DND-41 (cell line): ENCODE results near the gene DENND1A.
A peak's percentile ranks its signal among the peaks of the same experiment; 100 is the strongest.

Source experiments
- ATAC-seq: fragments of 200-7000 bp; cut with Tn5 transposase; 3 replicates; pipeline ENCODE4 v1.9.1; 2021; ENCODE audit warnings: low read depth; ENCODE audit not compliant: insufficient read depth
- DNase-seq: peaks from one replicate; pipeline ENCODE4 v3.0.0-alpha.2; 2020
- H2AFZ ChIP-seq: 2 replicates; pipeline ENCODE4 v1.6.0; 2012; ENCODE audit warnings: low read depth, low read length
- H3K27ac ChIP-seq: 2 replicates; pipeline ENCODE4 v1.5.1; 2012; ENCODE audit warnings: low read length, inconsistent platforms
- H3K27me3 ChIP-seq: fragments of 200-600 bp; sonication (generic); 2 replicates; pipeline ENCODE4 v1.6.0; 2012; ENCODE audit warnings: low read length, mild to moderate bottlenecking, inconsistent platforms; ENCODE audit not compliant: insufficient read depth, poor library complexity
- H3K36me3 ChIP-seq: 2 replicates; pipeline ENCODE4 v1.5.1; 2012; ENCODE audit warnings: low read length, inconsistent platforms; ENCODE audit not compliant: insufficient read depth
- H3K4me1 ChIP-seq: 2 replicates; pipeline ENCODE4 v1.5.1; 2012; ENCODE audit warnings: mild to moderate bottlenecking, low read length; ENCODE audit not compliant: insufficient read depth
- H3K4me2 ChIP-seq: 2 replicates; pipeline ENCODE4 v1.6.0; 2012; ENCODE audit warnings: mild to moderate bottlenecking, moderate library complexity, low read length, inconsistent platforms; ENCODE audit not compliant: insufficient read depth
- H3K4me3 ChIP-seq, 2 experiments: fragments of 200-600 bp in 1 of 2; shearing (Covaris generic) in 1 of 2; 2 replicates each; pipeline ENCODE4 v1.5.1; 2012 to 2016; ENCODE audit warnings: inconsistent platforms in 2 of 2, low read length in 2 of 2, mild to moderate bottlenecking in 2 of 2, low read depth in 1 of 2, moderate library complexity in 1 of 2
- H3K79me2 ChIP-seq: 2 replicates; pipeline ENCODE4 v1.6.0; 2012; ENCODE audit warnings: low read length, inconsistent platforms; ENCODE audit not compliant: insufficient read depth
- H3K9ac ChIP-seq: 2 replicates; pipeline ENCODE4 v1.6.0; 2012; ENCODE audit warnings: low read depth, mild to moderate bottlenecking, inconsistent platforms, low read length, moderate library complexity
- H3K9me3 ChIP-seq: 2 replicates; pipeline ENCODE4 v1.5.1; 2012; ENCODE audit warnings: low read length, moderate library complexity, mild to moderate bottlenecking, inconsistent platforms; ENCODE audit not compliant: insufficient read depth, severe bottlenecking
- H4K20me1 ChIP-seq: 2 replicates; pipeline ENCODE4 v1.6.0; 2012; ENCODE audit warnings: low read length; ENCODE audit not compliant: insufficient read depth
- EZH2 ChIP-seq: IDR thresholded peaks from 3 replicates; pipeline ENCODE4 v1.6.1; 2012; ENCODE audit warnings: borderline replicate concordance, low read depth, mild to moderate bottlenecking, moderate library complexity, low read length, inconsistent platforms; ENCODE audit not compliant: severe bottlenecking
- TF ChIP-seq, protein P1 (sequence below): IDR thresholded peaks from 2 replicates; pipeline ENCODE4 v1.5.1; 2012; ENCODE audit warnings: borderline replicate concordance, low read length, moderate library complexity, mild to moderate bottlenecking; ENCODE audit not compliant: poor library complexity, severe bottlenecking; ENCODE audit errors: extremely low read depth

The DENND1A gene

DNA sequence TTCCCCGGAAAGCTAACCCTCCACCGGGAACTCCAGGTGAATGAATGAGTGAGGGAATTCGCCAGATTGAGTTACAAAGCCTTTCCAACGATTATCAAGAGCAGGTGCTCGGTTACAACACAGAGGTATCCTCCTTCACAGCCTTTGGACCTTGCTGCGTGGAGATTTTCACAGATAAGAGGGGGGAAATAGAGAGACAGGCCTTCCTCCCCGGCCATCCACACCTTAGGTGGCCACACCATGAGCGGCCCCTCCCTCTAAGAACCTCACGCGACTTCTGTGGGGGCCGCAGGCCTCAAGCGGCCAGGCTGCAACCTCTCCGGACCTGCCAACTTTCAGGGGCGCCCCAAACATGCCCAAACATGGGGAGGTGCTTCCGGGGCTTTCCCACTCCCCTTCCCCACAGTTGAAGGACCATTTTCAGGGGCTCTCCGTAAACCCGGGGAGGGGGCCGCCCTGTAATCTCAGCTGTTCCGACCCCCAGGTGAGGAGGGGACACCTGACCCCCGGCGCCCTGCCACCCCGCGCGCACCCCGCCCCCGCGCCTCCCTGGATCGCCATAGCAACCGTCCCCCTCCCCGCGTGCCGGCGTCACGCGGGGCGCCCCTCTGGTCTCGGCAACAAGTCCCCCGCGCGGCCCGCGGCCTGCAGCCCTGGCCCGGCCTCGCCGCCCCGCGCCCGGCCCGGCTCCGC lies 603 bp downstream of the DENND1A start:
- TF ChIP-seq, protein P1, sequence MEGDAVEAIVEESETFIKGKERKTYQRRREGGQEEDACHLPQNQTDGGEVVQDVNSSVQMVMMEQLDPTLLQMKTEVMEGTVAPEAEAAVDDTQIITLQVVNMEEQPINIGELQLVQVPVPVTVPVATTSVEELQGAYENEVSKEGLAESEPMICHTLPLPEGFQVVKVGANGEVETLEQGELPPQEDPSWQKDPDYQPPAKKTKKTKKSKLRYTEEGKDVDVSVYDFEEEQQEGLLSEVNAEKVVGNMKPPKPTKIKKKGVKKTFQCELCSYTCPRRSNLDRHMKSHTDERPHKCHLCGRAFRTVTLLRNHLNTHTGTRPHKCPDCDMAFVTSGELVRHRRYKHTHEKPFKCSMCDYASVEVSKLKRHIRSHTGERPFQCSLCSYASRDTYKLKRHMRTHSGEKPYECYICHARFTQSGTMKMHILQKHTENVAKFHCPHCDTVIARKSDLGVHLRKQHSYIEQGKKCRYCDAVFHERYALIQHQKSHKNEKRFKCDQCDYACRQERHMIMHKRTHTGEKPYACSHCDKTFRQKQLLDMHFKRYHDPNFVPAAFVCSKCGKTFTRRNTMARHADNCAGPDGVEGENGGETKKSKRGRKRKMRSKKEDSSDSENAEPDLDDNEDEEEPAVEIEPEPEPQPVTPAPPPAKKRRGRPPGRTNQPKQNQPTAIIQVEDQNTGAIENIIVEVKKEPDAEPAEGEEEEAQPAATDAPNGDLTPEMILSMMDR = no peak
- no peak for TF ChIP-seq EZH2
- Histone ChIP-seq H3K27ac (peak overlapping the region; percentile 13; the same call in 1 of the 2 replicates), H3K36me3 (no peaks in the 10 kb centered on the region), H3K4me2 (peak overlapping the region; percentile 85), H2AFZ (peak overlapping the region; percentile 64), H3K4me1 (peaks cover 40% of the 10 kb centered on the region), H3K79me2 (peaks cover 31% of the 10 kb centered on the region), H4K20me1 (peaks cover 17% of the 10 kb centered on the region; the same call in 1 of the 2 replicates), H3K4me3 (peak overlapping the region; percentile 70 to 81; a peak in 3 of 4 replicates), H3K27me3 (no peaks in the 10 kb centered on the region), H3K9me3 (no peaks in the 10 kb centered on the region), H3K9ac (peak overlapping the region; percentile 68)
- no peak for DNase-seq
- ATAC-seq = no peak

- peak overlapping the region; percentile 70 to 81; a peak in 3 of 4 replicates for H3K4me3 ChIP-seq
- ATAC-seq (no peak), DNase-seq (no peak)
- peaks cover 17% of the 10 kb centered on the region; the same call in 1 of the 2 replicates for H4K20me1 ChIP-seq
- H3K27me3 ChIP-seq = no peaks in the 10 kb centered on the region
- H3K4me1 ChIP-seq = peaks cover 40% of the 10 kb centered on the region
- H3K9ac ChIP-seq = peak overlapping the region; percentile 68
- H2AFZ ChIP-seq = peak overlapping the region; percentile 64
- H3K4me2 ChIP-seq = peak overlapping the region; percentile 85
- TF ChIP-seq, protein P1 = no peak
- TF ChIP-seq EZH2 = no peak
- peaks cover 31% of the 10 kb centered on the region for H3K79me2 ChIP-seq
- H3K27ac ChIP-seq = peak overlapping the region; percentile 13; the same call in 1 of the 2 replicates
- H3K9me3 ChIP-seq = no peaks in the 10 kb centered on the region
- no peaks in the 10 kb centered on the region for H3K36me3 ChIP-seq
Observed at GRCh38 chr9:123928533-123929176, 1.3 kb downstream of the DENND1A start.

GRCh38 chr9:123927625-123928532 lies 2.0 kb downstream of the DENND1A start:
- DNase-seq (no peak), ATAC-seq (no peak)
- 0 out of 2 replicates have a peak overlapping the region, but pooled peaks have one; percentile 68 for H3K9ac ChIP-seq
- H3K79me2 ChIP-seq = peaks cover 31% of the 10 kb centered on the region
- no peak overlapping the region for H2AFZ ChIP-seq
- H3K4me1 ChIP-seq = peaks cover 40% of the 10 kb centered on the region
- H3K4me3 ChIP-seq = no peak overlapping the region; a peak in 1 of 4 replicates
- no peak overlapping the region for H3K27ac ChIP-seq
- H3K9me3 ChIP-seq = no peaks in the 10 kb centered on the region
- H4K20me1 ChIP-seq = peaks cover 17% of the 10 kb centered on the region; the same call in 1 of the 2 replicates
- peak overlapping the region; percentile 85 for H3K4me2 ChIP-seq
- TF ChIP-seq, protein P1 = no peak
- no peak for TF ChIP-seq EZH2
- H3K27me3 ChIP-seq = no peaks in the 10 kb centered on the region
- H3K36me3 ChIP-seq = no peaks in the 10 kb centered on the region
